Stimulated activated CD8-positive, alpha-beta memory T cell treated with anti-CD3 and anti-CD28 coated beads, Interleukin-12 subunit alpha, Interleukin-12 subunit beta, amount 100 ng/mL, for 1 hour (primary cell): ENCODE results near the gene TBC1D10B.

Experiments
- DNase-seq: peaks from one replicate; pipeline ENCODE4 v3.0.0-alpha.2; 2020; ENCODE audit warnings: low read depth

TBC1D10B gene

DNA sequence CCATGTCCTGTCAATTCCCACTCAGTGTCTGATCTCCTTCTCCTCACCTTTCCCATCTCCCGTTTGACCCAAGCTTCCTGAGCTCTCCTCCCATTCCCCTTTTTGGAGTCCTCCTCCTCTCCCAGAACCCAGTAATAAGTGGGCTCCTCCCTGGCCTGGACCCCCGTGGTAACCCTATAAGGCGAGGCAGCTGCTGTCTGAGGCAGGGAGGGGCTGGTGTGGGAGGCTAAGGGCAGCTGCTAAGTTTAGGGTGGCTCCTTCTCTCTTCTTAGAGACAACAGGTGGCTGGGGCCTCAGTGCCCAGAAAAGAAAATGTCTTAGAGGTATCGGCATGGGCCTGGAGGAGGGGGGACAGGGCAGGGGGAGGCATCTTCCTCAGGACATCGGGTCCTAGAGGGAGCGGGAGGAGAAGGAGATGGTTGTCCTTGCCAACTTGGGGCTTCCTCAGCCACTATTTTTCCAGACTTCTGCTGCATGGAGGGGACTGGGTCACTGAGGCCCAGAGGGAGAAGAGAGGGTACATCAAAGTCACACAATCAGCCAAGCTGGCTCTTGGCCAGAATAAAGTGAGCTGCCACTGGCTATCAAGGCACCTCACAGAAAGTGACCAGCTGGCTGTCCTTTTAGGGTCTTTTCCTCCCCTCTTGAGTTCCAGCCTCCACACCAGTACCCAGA, 1.9 kb upstream of the TBC1D10B start:
- DNase-seq: no peak

DNA sequence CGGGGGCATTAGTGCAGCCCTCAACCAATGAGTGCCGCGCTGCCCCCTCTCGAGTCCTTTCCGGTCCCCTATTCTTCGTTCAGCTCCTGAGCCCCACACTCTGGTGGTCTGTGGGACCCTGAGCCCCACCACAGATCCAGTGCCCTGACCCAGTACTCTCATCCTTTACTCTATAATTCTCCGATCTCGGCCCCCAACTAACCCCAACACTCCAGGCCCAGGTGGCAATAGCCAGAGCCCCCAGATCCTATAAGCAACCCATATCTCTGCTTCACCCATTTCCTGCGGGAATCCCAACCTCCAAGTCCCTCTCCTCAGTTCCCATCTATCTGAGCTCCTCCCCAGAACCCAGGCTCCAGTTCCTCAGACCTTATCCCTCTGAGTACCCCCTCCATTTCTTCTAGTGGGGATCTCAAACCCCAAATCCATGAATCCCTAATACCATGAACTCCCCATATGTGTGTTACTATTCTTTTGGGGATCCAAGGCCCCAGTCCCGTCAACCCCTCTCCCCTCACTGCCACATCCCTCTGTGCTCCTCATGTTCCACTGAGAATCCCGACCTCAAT, 1.0 kb upstream of the TBC1D10B start:
- no peak for DNase-seq

DNA sequence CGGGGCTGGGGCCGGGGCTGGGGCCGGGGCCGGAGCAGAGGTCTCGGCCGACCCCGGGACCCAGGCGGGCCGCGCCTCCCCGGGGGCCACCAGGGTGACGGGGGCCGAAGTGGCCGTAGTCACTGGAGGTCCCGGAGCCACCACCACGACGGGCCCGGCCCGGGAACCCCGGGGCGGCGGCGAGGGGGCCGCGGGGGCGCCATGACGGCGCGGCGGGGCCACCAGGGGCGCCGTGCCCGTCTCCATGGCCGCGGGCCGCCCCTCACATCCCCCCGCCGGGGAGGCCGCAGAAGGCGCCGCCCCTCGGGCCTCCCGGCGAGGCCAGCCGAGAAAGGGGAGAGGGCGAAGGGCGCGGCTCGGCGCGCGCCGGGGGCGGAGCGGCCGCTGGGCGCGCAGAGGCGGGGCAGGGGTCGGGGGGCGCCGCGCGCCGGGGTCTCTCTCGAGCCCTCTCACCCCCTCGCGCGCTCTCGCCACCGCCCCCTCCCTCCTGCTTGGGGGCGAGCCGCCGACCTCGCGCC, 297 bp downstream of the TBC1D10B start:
- DNase-seq: no peak

DNA sequence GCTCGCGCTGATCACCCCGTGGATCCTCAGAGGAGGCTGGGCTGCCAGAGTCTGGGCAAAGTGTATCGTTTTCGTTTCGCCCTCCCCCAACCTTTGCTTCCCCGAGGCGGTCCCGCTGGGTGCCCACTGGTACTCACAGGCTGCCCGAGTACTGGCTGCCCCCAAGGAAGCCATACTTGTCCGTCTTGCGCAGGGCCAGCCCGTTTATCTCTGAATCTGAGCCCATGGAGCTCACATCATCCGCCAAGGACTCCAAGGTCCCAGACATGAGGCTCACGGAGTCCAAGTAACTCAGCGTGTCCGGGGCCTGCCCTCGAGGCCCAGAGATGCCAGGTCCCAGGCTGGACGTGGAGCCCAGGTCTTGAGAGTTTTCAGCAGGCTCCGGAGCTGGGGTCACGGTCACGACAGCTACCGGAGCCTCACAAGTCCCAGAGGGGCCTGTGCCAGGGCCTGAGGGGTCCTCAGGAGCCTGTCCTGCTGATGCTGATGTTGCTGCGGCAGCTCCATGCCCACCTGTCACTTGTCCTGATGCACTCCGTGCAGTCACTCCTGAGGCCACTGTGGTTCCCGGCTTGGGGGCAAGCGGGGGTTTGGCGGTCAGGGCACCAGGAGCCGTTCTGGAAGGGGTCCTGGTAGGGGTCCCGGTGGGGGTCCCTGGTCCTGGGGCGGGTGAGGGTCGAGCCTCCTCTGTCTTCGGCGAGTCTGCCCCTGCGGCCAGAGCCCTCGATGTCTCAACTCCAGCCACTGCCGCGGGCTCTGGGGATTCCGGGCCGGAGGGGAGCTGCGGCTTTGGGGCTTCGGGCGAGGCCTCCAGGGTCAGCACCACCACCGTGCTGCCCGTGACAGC, 980 bp downstream of the TBC1D10B start:
- DNase-seq: no peak

DNA sequence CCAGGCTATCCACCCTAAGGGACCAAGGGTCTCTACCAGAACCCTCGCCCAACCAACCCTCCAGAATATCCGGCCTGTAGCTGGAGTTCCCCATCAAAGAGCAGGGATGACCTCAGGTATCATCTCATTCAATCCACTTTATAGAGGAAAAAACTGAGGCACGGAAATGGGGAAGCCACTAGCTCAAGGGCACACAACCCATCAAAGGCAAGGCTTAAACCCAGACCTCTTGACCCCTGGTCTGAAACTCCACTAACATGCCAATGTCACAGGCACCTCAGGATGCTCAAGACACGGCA, 1.6 kb downstream of the TBC1D10B start:
- DNase-seq: no peak

DNA sequence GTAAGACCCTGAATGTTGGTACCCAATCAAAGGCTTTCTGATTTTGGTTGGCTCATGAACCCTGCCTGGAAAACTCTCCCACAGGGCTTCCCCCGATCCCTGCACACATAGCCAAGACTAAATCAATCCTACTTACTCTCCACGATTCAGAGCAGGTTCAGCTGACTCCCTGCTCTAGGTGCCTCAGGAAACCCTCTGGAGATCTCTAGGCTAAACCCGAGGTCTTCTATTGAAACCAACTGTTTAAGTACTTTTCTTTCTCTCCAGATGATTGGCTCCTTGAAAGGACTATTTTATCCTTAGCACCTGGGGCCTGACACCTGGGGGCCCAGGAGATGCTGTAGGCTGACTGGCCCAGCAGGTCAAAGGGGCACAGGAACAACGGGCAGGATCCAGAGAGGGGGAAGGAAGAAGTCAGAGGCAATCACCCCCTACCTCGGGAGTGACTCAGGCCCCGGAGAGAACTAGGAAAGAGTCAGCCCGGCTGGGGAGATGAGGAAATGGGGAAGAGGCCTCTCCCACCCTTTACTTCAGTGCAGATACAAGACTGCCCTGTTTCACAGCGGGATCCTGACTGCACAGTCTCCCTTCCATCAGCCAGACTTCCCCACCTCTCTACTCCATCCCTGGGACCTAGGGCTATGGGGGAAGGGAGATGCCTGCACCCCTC, 2.0 kb downstream of the TBC1D10B start:
- DNase-seq: no peak

DNA sequence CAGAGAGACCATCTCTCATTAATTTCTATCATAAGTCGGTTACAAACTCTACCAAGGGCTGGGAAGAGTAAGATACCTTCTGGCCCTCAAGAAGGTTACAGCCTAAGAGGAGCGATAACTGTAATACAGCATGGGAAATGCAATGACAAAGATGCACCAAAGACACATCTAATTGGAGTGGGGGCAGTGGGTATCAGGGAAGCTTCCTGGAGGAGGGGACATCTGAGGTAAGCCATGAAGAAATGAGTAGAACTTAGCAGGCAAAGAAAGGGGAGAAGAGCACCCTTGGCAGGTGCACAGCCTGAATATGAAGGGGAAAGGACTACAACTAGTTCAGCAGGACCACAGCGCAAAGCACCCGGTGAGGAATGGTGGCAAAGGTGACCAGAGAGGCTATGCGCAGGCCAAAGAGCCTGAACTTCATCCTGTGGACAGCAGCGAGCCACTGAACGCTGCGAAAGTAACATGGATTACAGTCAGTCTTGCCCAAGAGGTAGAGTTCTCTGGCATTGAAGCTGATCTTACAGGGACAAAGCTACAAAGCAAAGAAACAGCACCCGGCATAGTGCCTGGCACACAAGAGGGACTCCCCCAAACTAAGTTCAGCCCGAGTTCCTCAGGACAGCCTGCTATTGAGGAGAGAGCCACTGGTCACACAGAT, 2.8 kb downstream of the TBC1D10B start:
- DNase-seq: no peak

DNA sequence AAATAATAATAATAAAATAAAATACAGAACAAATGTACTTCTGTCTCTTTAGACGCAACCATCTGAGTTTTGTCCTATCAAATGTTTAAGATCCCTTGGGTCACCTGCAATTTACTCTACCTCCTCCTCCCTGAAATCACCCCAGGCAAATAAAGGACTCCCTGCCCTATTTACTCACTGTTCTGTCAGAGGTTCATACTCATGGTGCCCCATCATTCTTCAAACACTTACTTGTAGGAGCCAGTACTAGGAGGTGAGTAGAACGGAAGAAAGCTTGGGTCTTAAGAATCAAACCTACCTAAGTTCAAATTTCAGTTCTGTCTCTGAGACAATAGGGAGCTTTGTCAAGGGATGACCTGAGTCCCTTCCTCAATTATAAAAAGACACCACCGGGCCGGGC, 3.8 kb downstream of the TBC1D10B start:
- no peak for DNase-seq

DNA sequence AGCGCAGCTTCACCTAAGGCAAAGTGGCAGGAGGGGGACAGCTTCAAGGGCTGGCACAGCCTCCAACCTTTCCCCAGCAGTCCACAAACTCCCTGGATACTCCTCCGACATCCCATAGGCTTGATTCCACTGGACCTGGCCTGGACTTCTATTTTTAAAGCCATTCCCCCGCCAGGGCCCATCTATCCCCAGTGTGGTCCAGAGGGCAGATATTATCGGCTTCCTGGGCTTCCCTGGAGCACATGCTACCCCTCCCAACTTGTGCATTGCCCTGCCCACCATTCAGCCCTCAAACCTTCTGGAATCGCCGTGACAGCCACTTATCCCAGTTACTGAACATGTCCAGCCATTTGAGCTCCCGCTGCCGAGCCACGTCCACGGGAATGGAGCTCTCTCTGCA, 5.1 kb downstream of the TBC1D10B start:
- DNase-seq: no peak

DNA sequence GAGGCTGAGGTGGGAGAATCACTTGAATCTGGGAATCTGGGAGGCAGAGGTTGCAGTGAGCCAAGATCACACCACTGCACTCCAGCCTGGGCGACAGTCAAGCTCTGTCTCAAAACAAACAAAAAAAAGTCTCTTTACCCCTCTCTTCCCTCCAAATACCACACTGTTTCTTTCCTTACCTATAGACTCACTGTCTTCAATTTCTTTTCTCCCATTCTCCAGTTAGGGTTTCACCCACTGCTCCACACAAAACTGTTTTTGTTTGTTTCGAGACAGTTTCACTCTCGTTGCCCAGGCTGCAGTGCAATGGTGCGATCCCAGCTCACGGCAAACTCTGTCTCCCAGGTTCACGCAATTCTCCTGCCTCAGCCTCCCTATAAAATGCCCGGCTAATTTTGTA, 9.1 kb downstream of the TBC1D10B start:
- DNase-seq: no peak

DNA sequence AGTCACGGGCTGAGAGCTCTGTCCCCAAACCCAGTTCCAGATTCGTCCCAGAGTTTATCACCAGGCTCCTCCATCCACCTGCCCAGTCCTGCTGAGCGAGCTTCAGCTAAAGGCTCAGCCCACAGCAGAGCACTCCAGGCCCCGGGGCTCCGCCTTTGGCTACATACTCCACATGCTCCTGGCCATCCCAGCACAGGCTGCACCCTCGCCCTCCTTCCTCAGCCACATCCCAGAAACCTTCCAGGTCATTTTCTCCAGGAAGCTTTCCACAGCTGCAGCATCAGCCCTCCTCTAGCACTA, 10.5 kb downstream of the TBC1D10B start:
- DNase-seq: no peak

DNA sequence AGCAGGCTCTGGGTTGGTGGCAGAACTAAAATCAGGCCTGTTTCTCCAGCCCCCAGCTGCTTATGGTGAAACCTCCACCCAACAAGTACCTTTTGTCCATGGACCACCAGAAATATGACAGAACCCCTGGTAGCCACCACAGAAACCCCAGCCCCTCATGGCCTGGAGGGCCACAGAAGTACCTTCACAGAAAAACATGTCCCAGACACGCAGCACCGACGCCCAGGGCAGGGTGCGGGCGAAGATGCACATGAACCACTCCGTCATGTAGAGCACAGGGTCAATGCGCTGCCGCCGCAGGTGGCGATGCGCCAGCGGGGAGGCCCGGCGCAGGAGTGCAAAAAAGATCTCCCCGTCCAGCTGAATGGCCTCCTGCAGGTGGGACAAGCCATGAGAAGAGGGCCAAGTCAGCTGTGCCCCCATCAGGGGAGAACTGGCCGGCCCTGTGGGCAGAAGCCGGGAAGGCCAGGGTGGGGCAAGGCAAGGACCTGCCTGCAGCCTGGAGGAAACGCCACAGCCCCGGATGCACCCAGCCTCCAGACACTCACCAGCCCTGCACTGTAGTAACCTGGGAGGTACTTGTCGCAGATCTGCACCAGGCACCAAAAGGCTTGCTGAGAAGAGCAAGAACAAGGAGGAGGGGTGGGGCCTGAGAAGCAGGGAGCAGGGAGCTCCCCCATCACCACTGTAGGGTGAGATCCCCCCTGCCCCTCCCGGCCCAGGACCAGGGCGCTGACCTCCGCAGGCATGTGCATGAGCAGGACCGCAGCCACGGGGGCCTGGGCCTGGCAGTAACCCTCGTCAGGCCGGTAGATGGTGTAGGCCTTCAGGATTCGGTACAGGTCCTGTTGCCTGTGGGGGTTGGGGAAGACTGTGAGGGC, 11.1 kb downstream of the TBC1D10B start:
- no peak for DNase-seq

DNA sequence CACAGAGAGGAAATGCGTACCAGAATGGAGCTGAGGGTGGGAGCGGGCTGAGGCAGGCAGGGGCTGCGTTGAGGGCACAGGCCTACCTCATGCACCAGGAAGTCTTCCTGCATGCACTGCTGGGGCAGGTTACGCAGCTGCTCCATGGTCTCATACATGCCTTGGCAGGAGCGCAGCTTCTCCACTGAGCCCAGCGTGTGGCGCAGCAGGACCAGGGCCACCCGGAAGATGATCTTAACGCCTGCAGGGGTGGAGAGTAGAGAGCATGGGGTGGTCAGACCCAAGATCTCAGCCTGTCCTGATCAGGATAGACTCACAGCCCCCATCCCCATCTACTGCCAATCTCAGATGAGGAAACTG, 11.7 kb downstream of the TBC1D10B start:
- DNase-seq: no peak

DNA sequence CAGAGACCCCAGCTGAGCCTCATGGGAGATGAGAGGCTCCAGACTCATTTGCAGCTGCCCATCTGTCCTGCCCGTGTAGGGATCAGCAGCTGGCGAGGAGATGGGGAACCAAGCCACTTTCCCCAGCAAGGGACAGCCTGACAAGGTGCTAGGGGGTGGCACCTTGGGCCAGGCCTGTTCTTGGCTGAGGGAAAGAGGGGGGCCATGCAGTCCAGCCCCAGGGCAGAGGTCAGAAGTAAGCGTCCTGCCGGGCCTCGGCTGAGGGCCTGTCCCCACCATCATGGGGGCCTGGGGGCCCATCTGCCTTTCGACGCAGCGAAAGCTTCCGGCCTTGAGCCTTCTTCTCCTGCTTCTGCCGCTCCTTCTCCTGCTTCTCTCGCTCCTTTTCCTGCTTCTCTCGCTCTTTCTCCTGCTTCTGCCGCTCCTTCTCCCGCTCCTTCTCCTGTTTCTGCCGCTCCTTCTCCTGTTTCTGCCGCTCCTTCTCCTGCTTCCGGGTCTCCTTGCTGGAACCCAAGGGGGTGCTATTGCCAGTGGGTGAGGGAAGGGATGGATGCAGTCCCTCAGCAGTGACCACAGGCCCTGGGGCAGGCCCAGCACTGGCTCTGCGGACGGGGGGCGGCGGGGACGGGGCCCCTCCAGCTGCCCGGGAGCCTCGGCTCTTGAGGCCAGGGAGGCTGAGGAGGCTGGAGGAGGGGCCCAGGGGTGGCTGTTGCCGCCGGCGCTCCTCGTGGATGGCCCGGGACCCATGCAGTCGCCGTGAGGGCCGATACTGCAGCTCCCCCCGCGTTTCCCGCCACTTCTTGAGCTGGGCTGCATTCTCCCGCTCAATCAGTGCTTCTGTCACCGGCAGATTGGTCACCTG, 12.3 kb downstream of the TBC1D10B start:
- no peak for DNase-seq

DNA sequence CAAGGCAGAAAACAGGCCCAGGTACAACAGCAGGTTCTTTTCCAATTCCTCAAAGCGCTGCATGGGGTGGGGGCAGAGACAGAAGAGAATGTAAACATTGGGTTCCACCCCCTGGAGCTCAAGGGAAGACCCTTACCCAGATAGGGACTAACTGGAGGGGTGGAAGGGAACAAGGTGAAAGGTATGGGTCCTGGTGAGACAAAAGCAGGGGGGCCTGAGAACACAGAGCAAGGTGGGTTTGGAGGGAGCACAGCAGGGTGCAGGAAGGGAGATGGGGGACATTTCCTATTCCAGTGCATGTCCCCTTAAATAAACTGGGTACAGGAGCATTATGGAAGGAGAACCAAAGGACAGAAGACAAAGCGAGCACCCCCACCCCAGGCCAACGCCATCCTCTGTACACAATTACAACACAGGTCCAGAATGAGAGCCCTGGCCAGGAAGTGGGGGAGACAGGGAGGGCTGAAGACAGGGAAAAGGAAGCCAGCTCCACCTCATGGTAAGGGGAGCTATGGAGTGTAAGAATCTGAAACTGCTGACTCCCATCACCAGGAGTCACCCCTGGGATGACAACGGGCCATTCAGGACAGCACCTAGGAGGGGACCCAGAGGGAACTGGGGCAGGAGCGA, 13.1 kb downstream of the TBC1D10B start:
- DNase-seq: no peak

DNA sequence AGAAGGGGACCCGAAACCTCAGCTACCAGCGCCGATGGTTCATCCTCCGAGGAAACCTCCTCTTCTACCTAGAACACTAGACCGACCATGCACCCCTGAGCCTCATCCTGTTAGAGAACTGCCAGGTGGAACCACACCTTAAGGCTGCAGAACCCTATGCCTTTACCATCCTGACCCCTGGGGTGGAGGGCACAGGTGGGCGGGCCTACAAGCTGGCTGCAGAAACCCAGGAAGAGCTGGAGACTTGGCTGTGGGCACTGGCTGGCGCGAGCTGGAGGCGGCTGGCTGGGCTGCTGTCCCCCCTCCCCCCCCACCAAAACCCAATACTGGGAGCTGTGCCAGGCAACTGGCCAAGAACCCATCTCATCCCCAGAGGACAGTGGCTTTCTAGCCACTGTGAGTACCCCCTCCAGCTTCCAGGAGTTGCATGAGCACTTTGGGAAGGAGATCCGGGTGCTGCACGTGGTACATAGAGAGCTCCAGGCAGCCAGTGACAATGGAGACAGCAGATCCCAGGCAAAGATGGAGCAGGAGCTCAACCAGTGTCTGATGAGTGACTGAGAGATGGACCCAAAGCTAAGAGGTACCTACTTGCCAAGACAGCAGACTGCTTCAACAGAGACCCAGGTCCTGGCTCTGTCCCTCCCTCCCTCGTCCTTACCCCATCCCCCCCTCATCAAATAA, 13.8 kb downstream of the TBC1D10B start:
- DNase-seq: no peak

DNA sequence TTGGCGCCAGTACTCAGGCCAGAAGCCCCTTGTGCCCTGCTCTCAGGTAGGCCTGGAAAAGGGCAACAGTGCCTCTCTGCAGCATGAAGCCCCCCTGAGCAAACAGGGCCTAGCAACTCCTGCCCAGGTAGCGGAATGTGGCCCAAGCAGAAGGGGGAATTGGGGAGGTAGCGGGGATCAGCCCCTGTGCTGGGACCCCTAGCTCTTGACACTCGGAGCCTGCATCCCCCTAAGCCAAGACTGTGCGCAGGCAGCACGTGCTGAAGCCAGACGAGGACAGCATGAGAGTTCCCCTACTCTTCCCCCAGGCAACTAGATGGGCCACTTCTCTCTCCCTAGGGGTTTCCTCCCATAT, 14.4 kb downstream of the TBC1D10B start:
- no peak for DNase-seq

DNA sequence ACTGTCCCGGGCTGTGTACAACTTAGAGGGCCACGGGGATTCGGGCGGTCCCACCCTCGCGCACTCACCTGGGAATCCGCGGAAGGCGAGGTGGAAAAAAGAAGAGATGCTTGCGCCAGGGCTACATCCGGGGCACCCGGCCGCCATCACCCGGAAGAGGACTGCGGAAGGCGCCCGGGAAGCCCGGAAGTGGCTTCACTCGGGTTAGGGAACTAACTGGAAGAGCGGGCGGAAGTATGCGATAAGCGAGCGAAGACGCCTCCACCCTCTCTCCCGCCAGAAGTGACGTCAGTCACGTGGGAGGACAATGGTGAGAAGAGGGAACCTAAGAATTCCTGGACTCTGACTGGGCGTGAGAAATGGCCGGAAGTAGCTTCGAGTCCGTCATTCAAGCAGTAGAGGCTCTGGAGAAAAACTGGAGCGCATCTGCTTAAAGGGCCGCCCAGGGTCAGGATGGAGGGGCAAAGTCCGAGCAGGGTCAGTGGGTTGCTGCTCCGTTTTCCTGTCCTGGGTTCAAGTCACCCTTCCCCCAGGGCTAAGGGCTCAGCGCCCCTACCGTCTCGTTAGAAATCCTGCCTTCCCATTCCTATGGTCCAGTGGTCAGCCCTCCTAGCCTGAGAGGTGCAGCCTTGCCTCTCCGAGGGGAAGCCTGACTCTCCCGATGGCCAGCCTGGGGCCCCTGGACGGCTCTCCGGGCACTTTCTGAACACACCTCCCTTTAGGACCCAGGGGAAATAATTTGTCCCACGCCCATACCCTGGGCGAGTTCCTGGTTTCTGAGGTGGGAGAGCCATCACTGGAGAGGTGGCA, 14.9 kb downstream of the TBC1D10B start, which contains the start of gene CD2BP2:
TSS of gene CD2BP2 (minus strand) at position 165 of the 810 bp plus-strand sequence. CDS start 627 bp downstream, outside the sequence.
- peak; percentile 80 for DNase-seq
